Natural killer cell (primary cell): ENCODE results near the gene PLPP1. TPM values are rescaled to one million over a fixed set of nuclear protein-coding genes. Genes with fewer than 3 reads are reported as not detected.

ENCODE experiments used
- ATAC-seq, 3 donors: fragments of 150-1000 bp in 2 of 3; fragments of 200-7000 bp in 1 of 3; cut with Tn5 transposase; 1 replicate in 1 of 3; 2 replicates in 2 of 3; pipeline ENCODE4 v1.10.0; 2021; ENCODE audit warnings: mild to moderate bottlenecking in 2 of 3, moderate library complexity in 2 of 3
- DNase-seq, 2 donors: peaks; one replicate each; pipeline versions ENCODE4 v3.0.0 to v3.0.0-alpha.2; 2013 to 2021; ENCODE audit warnings: mixed read lengths in 1 of 2
- H3K27ac ChIP-seq: one replicate; pipeline ENCODE4 v1.5.1; 2013; ENCODE audit warnings: mild to moderate bottlenecking, low read length
- H3K27me3 ChIP-seq: one replicate; pipeline ENCODE4 v1.6.1; 2013; ENCODE audit warnings: low read length; ENCODE audit not compliant: control insufficient read depth, insufficient read depth
- H3K36me3 ChIP-seq: one replicate; pipeline ENCODE4 v1.6.1; 2013; ENCODE audit warnings: low read length; ENCODE audit not compliant: control insufficient read depth, insufficient read depth
- H3K4me1 ChIP-seq: one replicate; pipeline ENCODE4 v1.6.1; 2013; ENCODE audit warnings: low read length; ENCODE audit not compliant: control insufficient read depth, insufficient read depth
- H3K4me3 ChIP-seq: one replicate; pipeline ENCODE4 v1.5.1; 2013; ENCODE audit warnings: low read length
- H3K9me3 ChIP-seq: one replicate; pipeline ENCODE4 v1.6.1; 2013; ENCODE audit warnings: low read length; ENCODE audit not compliant: control insufficient read depth, insufficient read depth
- H3K27ac Mint-ChIP-seq, 2 donors: one replicate each; pipeline ENCODE4 v1.8.0; 2022; ENCODE audit warnings: mild to moderate bottlenecking in 2 of 2, mixed read lengths in 2 of 2, moderate library complexity in 1 of 2
- H3K27me3 Mint-ChIP-seq, 2 donors: one replicate each; pipeline ENCODE4 v1.8.0; 2022; ENCODE audit warnings: low read depth in 2 of 2, mixed read lengths in 2 of 2
- H3K36me3 Mint-ChIP-seq: one replicate; pipeline ENCODE4 v1.8.0; 2022; ENCODE audit warnings: mixed read lengths
- H3K4me1 Mint-ChIP-seq, 2 donors: one replicate each; pipeline ENCODE4 v1.8.0; 2022; ENCODE audit warnings: mixed read lengths in 2 of 2
- H3K4me3 Mint-ChIP-seq: one replicate; pipeline ENCODE4 v1.8.0; 2022; ENCODE audit warnings: mild to moderate bottlenecking, moderate library complexity, mixed read lengths
- H3K9me3 Mint-ChIP-seq, 2 donors: one replicate each; pipeline ENCODE4 v1.8.0; 2022; ENCODE audit warnings: mixed read lengths in 2 of 2
- WGBS: methylation state at CpG from one replicate; pipeline ENCODE4 v1.1.7; 2013; ENCODE audit warnings: missing lambda C conversion rate; ENCODE audit not compliant: insufficient coverage; 5-methylcytosine and 5-hydroxymethylcytosine counted together
- intact Hi-C: fragments of 100-400 bp; cut with micrococcal nuclease; formaldehyde crosslinking; loops from one replicate; pipeline ENCODE4 v1.14.2; 2022
- total RNA-seq, 4 donors: library from RNA; stranded (reverse); fragments of 120-200 nt in 1 of 4; gene quantifications; one replicate each; pipeline versions ENCODE4 v1.2.3 to v1.2.4, GENCODE V29; 2013 to 2022
- TF ChIP-seq, protein P1 (sequence below): fragments of 200-600 bp; IDR thresholded peaks from one replicate; pipeline ENCODE4 v1.8.0; 2022; ENCODE audit warnings: antibody characterized with exemption

PLPP1 gene
- total RNA-seq, 3 donors from 2014 or later (not counting 1 experiment from before 2014, with no cell fraction given), result 3.3 to 5.5 (median 4.2) TPM

DNA sequence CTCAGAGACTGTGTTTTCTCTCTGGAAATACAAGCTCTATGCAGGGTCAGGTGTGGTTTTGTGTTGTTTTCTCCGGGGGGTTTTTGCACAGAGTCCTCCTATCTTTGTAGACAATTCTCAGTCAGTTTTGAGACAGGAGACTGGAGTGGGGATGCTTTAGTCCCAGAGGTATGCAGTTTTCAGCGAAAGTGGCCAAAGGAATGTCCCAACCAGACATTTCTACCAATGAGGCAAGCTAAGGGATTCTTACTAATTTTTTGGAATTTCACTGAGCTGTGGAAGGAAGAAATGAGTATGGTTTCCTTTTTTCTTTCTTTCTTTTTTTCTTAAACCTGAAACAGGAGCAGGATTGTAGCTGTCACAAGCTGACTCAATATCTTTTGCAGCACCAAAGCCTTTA is 35.3 kb upstream of the PLPP1 start:
- no peak for ATAC-seq
- Mint-ChIP-seq H3K27ac (no peak overlapping the region), H3K36me3 (no peaks in the 10 kb centered on the region), H3K27me3 (no peaks in the 10 kb centered on the region), H3K4me1 (no peaks in the 10 kb centered on the region), H3K4me3 (no peak overlapping the region), H3K9me3 (no peaks in the 10 kb centered on the region)
- Histone ChIP-seq H3K27ac (no peak overlapping the region), H3K9me3 (no peaks in the 10 kb centered on the region), H3K4me1 (no peaks in the 10 kb centered on the region), H3K27me3 (no peaks in the 10 kb centered on the region), H3K4me3 (no peak overlapping the region), H3K36me3 (no peaks in the 10 kb centered on the region)
- 64% methylated on average over 1 of the region's 2 CpGs for WGBS
- no peak for DNase-seq
- TF ChIP-seq, protein P1, sequence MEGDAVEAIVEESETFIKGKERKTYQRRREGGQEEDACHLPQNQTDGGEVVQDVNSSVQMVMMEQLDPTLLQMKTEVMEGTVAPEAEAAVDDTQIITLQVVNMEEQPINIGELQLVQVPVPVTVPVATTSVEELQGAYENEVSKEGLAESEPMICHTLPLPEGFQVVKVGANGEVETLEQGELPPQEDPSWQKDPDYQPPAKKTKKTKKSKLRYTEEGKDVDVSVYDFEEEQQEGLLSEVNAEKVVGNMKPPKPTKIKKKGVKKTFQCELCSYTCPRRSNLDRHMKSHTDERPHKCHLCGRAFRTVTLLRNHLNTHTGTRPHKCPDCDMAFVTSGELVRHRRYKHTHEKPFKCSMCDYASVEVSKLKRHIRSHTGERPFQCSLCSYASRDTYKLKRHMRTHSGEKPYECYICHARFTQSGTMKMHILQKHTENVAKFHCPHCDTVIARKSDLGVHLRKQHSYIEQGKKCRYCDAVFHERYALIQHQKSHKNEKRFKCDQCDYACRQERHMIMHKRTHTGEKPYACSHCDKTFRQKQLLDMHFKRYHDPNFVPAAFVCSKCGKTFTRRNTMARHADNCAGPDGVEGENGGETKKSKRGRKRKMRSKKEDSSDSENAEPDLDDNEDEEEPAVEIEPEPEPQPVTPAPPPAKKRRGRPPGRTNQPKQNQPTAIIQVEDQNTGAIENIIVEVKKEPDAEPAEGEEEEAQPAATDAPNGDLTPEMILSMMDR, result no peak
- intact Hi-C loops, result no loop called here

DNA sequence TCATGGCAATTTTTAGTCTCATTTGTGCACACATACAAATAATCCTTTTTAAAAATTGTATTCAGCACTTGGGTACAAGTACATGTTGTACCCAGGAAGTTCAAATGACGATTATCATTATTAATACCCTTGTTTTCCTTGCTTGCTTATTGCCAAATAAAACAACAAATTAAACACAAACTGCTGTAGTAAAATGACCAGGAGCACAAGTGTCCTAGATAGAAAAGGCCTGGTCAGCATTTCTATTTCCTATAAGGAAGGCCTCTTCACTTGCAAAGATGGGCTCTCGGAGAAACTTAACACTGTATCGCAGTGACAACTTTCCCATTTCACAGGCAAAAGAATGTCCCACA is 34.7 kb upstream of the PLPP1 start:
- Histone ChIP-seq H3K9me3 (no peaks in the 10 kb centered on the region), H3K27ac (no peak overlapping the region), H3K27me3 (no peaks in the 10 kb centered on the region), H3K36me3 (no peaks in the 10 kb centered on the region), H3K4me3 (no peak overlapping the region), H3K4me1 (no peaks in the 10 kb centered on the region)
- DNase-seq (no peak), ATAC-seq (no peak)
- no peaks in the 10 kb centered on the region for H3K27me3 Mint-ChIP-seq
- H3K4me1 Mint-ChIP-seq, result no peaks in the 10 kb centered on the region
- TF ChIP-seq, protein P1, result no peak
- H3K9me3 Mint-ChIP-seq, result no peaks in the 10 kb centered on the region
- intact Hi-C loops, result no loop called here
- no peaks in the 10 kb centered on the region for H3K36me3 Mint-ChIP-seq
- no peak overlapping the region for H3K4me3 Mint-ChIP-seq
- 98% methylated on average over 3 of the region's 3 CpGs for WGBS
- no peak overlapping the region for H3K27ac Mint-ChIP-seq

DNA sequence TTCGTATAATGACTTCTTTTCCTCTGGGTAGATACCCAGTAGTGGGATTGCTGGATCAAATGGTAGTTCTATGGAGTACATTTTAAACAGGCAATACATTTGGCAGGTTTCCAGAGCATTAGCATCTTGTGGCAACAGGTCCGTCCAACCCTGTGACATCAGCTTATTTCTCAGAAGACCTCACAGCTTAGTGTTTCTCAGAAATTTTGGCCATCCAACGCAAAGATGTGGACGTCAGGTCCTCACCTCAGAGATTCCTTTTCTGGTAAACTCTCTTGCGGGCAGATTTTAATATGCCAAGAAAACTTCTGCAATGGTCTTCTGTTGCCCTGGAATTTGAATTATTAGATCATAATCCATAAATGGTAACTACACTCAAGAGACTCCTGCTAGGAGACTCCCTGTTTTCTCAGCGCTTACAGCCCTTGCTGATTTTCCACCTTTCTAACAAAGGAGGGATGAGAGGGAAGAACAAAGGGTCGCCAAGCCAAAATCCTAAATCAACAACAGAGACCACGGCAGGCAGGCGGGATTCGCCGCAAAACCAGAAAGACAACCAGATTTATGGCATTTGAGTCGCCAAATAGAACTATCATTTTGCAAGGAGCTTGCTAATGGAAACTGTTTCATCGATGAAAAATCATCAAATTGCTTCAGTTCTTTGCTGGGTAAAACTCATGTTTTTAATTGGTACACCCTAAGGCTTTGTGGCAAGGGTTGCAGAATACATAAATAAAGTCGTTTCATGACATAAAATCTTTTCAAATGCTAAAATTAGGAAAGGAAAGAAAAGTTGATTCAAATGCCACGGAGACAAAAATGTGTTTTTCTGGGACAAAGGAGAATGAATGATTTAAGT is 34.1 kb upstream of the PLPP1 start:
- TF ChIP-seq, protein P1, result no peak
- 86% methylated on average over 14 of the region's 15 CpGs for WGBS
- no peak overlapping the region for H3K4me3 ChIP-seq
- ATAC-seq, result no peak
- Mint-ChIP-seq H3K9me3 (no peaks in the 10 kb centered on the region), H3K4me3 (no peak overlapping the region), H3K4me1 (no peaks in the 10 kb centered on the region), H3K27ac (no peak overlapping the region), H3K27me3 (no peaks in the 10 kb centered on the region), H3K36me3 (no peaks in the 10 kb centered on the region)
- DNase-seq, result no peak
- H3K4me1 ChIP-seq, result no peaks in the 10 kb centered on the region
- H3K9me3 ChIP-seq, result no peaks in the 10 kb centered on the region
- no peak overlapping the region for H3K27ac ChIP-seq
- intact Hi-C loops, result no loop called here
- no peaks in the 10 kb centered on the region for H3K27me3 ChIP-seq
- no peaks in the 10 kb centered on the region for H3K36me3 ChIP-seq

DNA sequence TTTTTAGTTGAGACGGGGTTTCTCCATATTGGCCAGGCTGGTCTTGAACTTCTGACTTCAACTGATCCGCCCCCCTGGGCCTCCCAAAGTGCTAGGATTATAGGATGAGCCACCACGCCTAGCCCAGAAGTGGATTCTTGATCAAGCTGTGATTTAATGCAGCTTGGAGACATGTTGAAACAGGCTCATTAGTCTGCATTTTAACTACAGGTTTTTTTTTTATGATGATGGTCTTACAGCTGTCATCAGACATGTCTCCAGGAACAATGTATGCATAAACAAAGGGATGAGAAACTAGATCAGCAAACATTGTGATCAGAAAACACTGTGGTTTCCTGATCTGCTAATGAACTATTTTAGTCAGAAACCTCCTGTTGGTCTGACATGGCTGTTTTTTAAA is 30.0 kb upstream of the PLPP1 start:
- Mint-ChIP-seq H3K4me3 (no peak overlapping the region), H3K27ac (no peak overlapping the region), H3K4me1 (no peaks in the 10 kb centered on the region), H3K36me3 (no peaks in the 10 kb centered on the region), H3K27me3 (no peaks in the 10 kb centered on the region), H3K9me3 (no peaks in the 10 kb centered on the region)
- DNase-seq (no peak), ATAC-seq (no peak)
- 80% methylated on average over 3 of the region's 3 CpGs for WGBS
- Histone ChIP-seq H3K36me3 (no peaks in the 10 kb centered on the region), H3K9me3 (no peaks in the 10 kb centered on the region), H3K4me1 (no peaks in the 10 kb centered on the region), H3K27ac (no peak overlapping the region), H3K4me3 (no peak overlapping the region), H3K27me3 (no peaks in the 10 kb centered on the region)
- intact Hi-C loops, result no loop called here
- TF ChIP-seq, protein P1, result no peak
